A673 (cell line): Measurements from ENCODE around the gene ADGRG2. TPM values are rescaled to one million over a fixed set of nuclear protein-coding genes. Genes with fewer than 3 reads are reported as not detected.

ENCODE experiments used
- BruUV-seq: library from RNA; stranded (reverse); fragments of 400-500 nt; replicated peaks from 2 replicates; lab custom pipeline; 2021; lab: Mats Ljungman, UMichigan
- CTCF ChIA-PET: fragments of 300-600 bp; sonication (Branson Sonifier 250); formaldehyde crosslinking; loops from one replicate; lab custom pipeline; 2022; ENCODE audit warnings: antibody characterized with exemption; lab: Charles Lee
- POLR2A ChIA-PET: fragments of 300-600 bp; sonication (Branson Sonifier 250); formaldehyde crosslinking; loops from one replicate; lab custom pipeline; 2022; ENCODE audit warnings: antibody characterized with exemption; ENCODE audit not compliant: low non-redundant PET; lab: Charles Lee
- DNase-seq: peaks from one replicate; pipeline ENCODE4 v3.0.0-alpha.2; 2015; ENCODE audit warnings: low spot score
- H3K27ac ChIP-seq: fragments of 200-600 bp; sonication (generic); 2 replicates; pipeline ENCODE4 v1.5.1; 2016; ENCODE audit warnings: mixed run types, low read depth, mild to moderate bottlenecking, mixed read lengths, antibody characterized with exemption, low read length; ENCODE audit not compliant: poor library complexity, severe bottlenecking
- H3K27me3 ChIP-seq: fragments of 200-600 bp; sonication (generic); replicated peaks from 2 replicates; pipeline ENCODE4 v1.6.1; 2017; ENCODE audit warnings: mixed run types, low read depth, mild to moderate bottlenecking, mixed read lengths, antibody characterized with exemption, low read length; ENCODE audit not compliant: insufficient read depth, poor library complexity
- H3K36me3 ChIP-seq: fragments of 200-600 bp; sonication (generic); 2 replicates; pipeline ENCODE4 v1.6.1; 2016; ENCODE audit warnings: mixed run types, mild to moderate bottlenecking, mixed read lengths, antibody characterized with exemption, low read length; ENCODE audit not compliant: insufficient read depth, poor library complexity, severe bottlenecking
- H3K4me1 ChIP-seq: fragments of 200-600 bp; sonication (generic); 2 replicates; pipeline ENCODE4 v1.6.1; 2017; ENCODE audit warnings: mixed run types, mild to moderate bottlenecking, mixed read lengths, antibody characterized with exemption, low read length; ENCODE audit not compliant: insufficient read depth, poor library complexity, severe bottlenecking
- H3K4me3 ChIP-seq: fragments of 200-600 bp; sonication (generic); 2 replicates; pipeline ENCODE4 v1.5.1; 2016; ENCODE audit warnings: low read depth, mixed run types, mild to moderate bottlenecking, mixed read lengths, low read length; ENCODE audit not compliant: poor library complexity, severe bottlenecking
- H3K9me3 ChIP-seq: fragments of 200-600 bp; sonication (generic); 2 replicates; pipeline ENCODE4 v1.6.1; 2016; ENCODE audit warnings: mixed run types, low read depth, mild to moderate bottlenecking, mixed read lengths, antibody characterized with exemption, low read length; ENCODE audit not compliant: poor library complexity, severe bottlenecking
- CTCF ChIP-seq: fragments of 300-800, 200-600 bp; sonication (generic); conservative IDR thresholded peaks from 2 replicates; pipeline ENCODE4 v1.5.1; 2017; ENCODE audit warnings: low read depth, mild to moderate bottlenecking, antibody characterized with exemption, low read length, moderate library complexity, mixed read lengths
- EZH2 ChIP-seq: fragments of 200-600 bp; sonication (generic); IDR thresholded peaks from 2 replicates; pipeline ENCODE4 v1.6.1; 2017; ENCODE audit warnings: borderline replicate concordance, low read depth, mild to moderate bottlenecking, mixed read lengths, antibody characterized with exemption, low read length; ENCODE audit not compliant: poor library complexity, severe bottlenecking
- intact Hi-C: fragments of 100-400 bp; cut with micrococcal nuclease; formaldehyde crosslinking; loops from one replicate; pipeline ENCODE4 v1.10.0; 2022; ENCODE audit not compliant: unreplicated experiment
- total RNA-seq: library from RNA; stranded (reverse); gene quantifications from 2 replicates; pipeline ENCODE4 v1.2.3, GENCODE V29; 2021

ADGRG2 gene
- total RNA-seq, 1 experiment from 2014 or later, result 61.3 TPM

- DNase-seq, result no peak
- intact Hi-C loops, result no loop called here
- no TSS peak for BruUV-seq
- TF ChIP-seq EZH2, result no peak
- TF ChIP-seq CTCF, result no peak
- Histone ChIP-seq H3K27me3 (no peaks in the 10 kb centered on the region), H3K9me3 (no peaks in the 10 kb centered on the region), H3K4me1 (peaks cover 7% of the 10 kb centered on the region), H3K36me3 (peaks cover 43% of the 10 kb centered on the region), H3K4me3 (no peak overlapping the region), H3K27ac (no peak overlapping the region)
- ChIA-PET POLR2A (no interaction called here), CTCF (no interaction called here)
These were observed 88.2 kb downstream of the ADGRG2 start for GRCh38 chrX:19034025-19034424.

- Histone ChIP-seq H3K4me3 (no peak overlapping the region), H3K36me3 (peaks cover 31% of the 10 kb centered on the region), H3K4me1 (no peaks in the 10 kb centered on the region), H3K27me3 (no peaks in the 10 kb centered on the region), H3K27ac (no peak overlapping the region), H3K9me3 (no peaks in the 10 kb centered on the region)
- POLR2A ChIA-PET, result no interaction called here
- DNase-seq, result no peak
- CTCF ChIA-PET, result interaction anchor here (1.1 kb wide), 1 partner anchor 9 kb away, joined by 3 read pairs; no protein-coding TSS in a partner anchor
- BruUV-seq, result no TSS peak
- no peak for TF ChIP-seq EZH2
- TF ChIP-seq CTCF, result no peak
- intact Hi-C loops, result no loop called here
These were observed 91.5 kb downstream of the ADGRG2 start for GRCh38 chrX:19030805-19031204.

DNA sequence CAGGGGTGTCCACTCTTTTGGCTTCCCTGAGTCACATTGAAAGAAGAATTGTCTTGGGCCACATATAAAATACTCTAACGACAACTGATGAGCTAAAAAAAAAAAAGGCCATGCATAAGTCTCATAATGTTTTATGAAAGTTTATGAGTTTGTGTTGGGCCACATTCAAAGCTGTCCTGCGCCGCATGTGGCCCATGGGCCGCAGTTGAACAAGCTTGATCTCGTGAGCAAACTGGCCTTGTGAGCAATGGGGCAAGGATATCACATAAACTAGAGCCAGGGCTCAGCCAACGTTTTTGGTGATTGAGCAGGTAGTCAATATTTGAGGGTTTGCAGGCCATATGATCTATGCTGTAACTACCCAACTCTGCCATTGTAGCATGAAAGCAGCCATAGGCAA lies 93.7 kb downstream of the ADGRG2 start:
- no peak for TF ChIP-seq CTCF
- no peak for TF ChIP-seq EZH2
- no peak overlapping the region for H3K27ac ChIP-seq
- POLR2A ChIA-PET, result no interaction called here
- H3K9me3 ChIP-seq, result no peaks in the 10 kb centered on the region
- no peak overlapping the region for H3K4me3 ChIP-seq
- peaks cover 29% of the 10 kb centered on the region for H3K36me3 ChIP-seq
- DNase-seq, result no peak
- H3K27me3 ChIP-seq, result no peaks in the 10 kb centered on the region
- intact Hi-C loops, result loop anchor here (5.0 kb wide), 1 partner anchor 94 kb away; the partner anchor contains the start of gene ADGRG2
- CTCF ChIA-PET, result no interaction called here
- BruUV-seq, result no TSS peak
- H3K4me1 ChIP-seq, result no peaks in the 10 kb centered on the region
